Stimulated activated CD8-positive, alpha-beta memory T cell treated with anti-CD3 and anti-CD28 coated beads, Interleukin-4, amount 100 ng/mL, for 1 hour (primary cell): ENCODE data around the gene HHIP.

ENCODE experiments used
- DNase-seq, 2 donors: peaks; one replicate each; pipeline ENCODE4 v3.0.0-alpha.2; 2020; ENCODE audit warnings: low read depth in 2 of 2, low spot score in 1 of 2

HHIP gene

GRCh38 chr4:144645631-144646522 lies at the start of gene HHIP:
TSS of gene HHIP (plus strand) at chr4:144646156. CDS start at chr4:144646676, 520 bp downstream.
- DNase-seq: no peak

DNA sequence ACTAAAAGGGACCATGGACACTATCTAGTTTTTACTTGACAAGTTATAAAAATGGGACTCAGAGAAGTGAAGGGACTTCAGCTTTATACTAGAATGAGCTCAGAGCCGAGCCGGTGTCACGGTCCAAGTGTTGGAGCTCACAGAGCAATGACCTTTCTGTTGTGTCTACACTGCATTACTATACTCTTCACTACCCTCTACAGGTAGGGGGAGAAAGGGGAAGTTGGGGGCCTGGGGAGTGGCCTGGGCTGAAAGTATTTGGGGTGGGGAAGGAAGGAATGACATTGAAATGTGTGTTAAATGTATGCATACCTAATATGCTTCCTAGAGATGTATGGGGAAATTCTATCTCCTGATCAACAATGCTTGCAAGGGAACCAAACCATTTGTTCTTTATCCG lies 48.8 kb upstream of the HHIP start:
- DNase-seq: no peak

GRCh38 chr4:144599621-144600020 lies 46.3 kb upstream of the HHIP start:
- DNase-seq: no peak

DNA sequence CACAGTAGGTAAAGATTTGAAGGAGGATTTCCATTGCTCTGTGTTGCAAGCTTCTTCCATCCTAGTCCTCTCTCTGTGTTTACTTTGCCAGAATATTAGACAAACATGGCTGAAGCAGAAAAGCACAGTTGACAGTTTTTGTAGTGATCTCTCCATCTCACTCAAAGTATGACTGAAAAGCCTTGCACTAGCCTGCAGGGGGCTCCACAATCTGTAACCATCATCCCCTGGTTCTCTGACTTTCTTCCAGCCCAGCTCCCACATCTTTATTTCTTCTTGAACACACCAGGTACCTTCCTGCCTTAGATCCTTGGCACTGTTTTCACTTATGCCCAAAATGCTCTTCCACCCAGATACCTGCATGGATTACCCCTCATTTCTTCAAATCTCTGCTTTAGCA lies 34.1 kb upstream of the HHIP start:
- DNase-seq: no peak

DNA sequence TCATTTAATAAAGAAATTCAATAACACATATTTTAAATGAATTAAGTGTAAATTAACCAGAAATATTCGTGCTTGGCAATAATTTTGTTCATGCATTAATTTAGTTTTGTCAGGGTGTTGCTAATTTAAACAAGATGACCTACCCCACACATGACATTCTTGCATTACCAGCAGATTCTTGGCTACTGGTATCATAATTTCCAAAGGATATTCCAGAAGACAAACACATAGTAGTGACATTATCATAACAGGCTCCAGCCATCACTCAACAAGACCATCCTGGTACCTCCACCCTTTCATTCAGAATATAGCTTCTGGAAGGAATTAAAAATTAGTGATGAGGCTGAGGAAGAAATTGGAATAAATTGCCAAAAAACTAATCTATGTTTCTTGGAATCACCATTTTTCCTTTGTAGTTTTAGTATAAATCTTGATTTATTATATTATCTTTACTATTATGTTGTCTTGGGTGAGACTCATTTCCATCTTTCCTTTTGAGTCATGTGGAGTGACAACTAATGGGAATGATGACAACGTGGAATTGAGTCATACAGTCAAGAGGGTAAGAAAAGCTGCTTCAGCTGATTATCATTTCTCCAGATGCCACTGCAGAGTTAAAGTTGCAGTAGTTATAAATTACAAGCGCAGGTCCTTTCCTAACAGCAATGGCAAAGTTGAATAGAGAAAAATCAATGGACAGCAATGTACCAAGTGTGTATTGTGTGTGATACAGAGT lies 30.9 kb upstream of the HHIP start:
- DNase-seq: no peak

DNA sequence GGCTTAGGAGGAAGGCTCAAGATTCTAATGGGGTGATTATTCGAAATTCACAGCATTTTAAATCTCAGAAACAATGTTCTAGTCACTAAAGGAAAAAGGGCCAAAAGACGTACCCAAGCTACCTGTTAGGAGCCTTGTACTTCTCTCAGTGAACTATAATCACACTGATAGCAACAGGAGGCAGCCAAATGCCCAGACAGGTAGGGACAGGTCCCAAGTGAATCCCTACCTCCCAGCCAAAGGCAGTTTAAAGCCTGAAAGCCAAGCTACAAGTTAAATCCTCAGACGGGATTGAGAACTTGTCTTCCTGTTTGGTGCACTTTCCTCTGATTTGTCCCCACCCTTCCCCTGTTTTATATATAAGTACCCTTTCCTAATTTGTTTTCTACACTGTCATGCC lies 24.3 kb upstream of the HHIP start:
- DNase-seq: no peak

- DNase-seq: no peak
Measured at GRCh38 chr4:144627663-144628076, 18.3 kb upstream of the HHIP start.

DNA sequence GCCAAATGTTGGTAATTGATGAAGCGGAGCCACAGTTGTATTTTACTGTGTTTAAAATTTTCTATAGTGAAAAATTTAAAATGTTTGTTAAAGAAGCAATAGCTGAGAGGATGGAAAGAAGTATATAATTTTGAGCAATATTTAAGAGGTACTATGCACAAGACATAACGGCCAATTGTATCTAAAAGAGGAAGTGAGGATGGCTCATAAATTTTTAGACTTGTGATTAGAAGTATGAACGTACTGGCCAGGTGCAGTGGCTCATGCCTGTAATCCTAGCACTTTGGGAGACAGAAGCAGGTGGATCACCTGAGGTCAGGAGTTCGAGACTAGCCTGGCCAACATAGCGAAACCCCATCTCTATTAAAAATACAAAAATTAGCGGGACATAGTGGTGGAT lies 12.7 kb upstream of the HHIP start:
- DNase-seq: no peak

DNA sequence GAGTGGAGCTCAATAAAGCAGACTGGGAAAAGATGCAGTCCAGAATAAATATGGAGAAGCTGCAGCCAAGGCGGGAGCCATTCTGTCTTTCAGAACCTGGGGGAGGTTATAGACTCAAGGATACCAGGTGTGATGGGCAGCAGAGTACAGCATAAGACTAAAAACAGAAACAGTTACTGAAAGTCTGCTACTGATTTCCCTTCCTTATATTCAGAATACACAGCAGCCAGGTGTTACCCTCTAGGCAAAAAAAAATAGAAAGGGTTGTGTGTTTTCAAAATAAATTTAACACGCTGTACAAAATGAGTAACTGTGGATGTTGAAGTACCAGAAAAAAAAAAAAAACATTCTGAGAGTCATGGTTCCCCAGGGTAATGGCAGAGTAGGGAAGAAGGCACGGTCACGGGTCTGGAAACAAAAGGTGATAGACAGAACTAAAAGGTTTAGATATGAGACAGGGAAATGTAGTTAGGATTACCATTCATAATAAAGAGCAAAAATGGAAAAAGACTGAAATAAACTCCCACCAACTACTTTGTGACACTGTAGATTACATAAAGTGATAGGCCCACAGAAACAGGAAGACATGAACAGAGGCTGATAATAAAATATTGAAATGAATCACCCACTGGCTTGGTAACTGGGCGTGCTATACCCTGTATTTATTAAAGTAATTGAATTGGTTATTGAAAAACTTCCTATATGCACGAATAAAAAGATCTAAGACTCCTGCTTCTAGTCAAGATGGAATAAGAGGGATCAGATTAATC lies 10.8 kb upstream of the HHIP start:
- DNase-seq: no peak

DNA sequence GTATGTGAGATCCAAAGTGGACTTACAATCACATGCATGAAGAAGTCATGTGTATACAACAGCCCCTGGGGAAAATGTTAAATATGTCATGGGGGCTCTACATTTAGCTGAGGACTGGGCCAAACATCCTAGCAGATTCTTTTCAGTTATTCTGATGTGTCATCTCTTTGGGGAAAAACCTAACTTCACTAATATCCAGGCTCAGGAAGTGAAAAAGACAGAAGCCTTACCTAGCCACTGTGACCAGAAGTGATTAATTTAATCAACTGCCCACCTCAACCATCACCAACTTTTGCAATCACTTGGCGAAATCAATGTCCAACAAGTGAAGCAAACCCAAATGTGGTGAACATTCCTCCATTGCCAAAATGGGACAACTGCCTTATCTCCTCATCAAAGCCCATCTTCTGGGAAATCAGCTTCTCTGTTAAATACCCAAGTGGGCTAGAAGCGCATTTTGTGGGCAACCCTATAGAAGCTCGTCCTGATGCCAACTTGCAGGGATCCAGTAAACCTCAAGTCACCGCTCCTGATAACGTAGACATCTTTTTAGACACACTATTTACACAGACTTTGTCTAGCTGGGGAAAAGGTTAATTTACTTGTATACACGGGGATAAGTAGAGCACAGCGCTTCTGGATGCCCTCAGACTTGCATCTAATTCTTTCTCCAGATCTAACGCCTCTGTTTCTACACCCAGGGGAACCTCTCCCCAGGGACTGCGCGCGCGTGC lies 1.4 kb upstream of the HHIP start:
- no peak for DNase-seq

DNA sequence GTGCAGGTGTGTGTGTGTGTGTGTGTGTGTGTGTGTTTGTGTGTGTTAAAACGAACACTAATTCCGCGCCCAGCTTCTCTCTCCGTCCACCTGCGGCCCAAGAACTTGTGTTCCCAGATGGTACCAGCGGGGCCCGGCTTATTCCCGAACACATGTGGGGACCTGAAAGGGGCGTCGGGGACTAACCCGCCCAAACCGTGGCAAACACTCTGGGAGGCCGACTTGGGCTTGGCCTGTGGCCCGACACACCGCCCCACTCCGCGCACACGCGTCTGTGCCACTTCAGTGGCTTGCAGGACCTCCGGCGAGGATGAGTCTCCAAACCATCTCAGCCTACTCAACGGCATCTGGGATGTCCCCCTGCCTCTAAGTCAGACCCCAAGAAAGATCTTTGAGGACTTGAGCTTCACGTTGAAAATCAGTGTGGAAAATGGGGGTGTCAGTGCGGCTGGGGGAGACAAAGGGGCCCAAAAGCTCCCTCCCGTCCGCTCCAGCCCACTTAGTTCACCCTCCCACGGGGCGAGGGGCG lies 790 bp upstream of the HHIP start:
- no peak for DNase-seq

GRCh38 chr4:144646523-144647094 lies 653 bp downstream of the HHIP start:
- DNase-seq: no peak

GRCh38 chr4:144647095-144647561 lies 1.2 kb downstream of the HHIP start:
- DNase-seq: no peak

DNA sequence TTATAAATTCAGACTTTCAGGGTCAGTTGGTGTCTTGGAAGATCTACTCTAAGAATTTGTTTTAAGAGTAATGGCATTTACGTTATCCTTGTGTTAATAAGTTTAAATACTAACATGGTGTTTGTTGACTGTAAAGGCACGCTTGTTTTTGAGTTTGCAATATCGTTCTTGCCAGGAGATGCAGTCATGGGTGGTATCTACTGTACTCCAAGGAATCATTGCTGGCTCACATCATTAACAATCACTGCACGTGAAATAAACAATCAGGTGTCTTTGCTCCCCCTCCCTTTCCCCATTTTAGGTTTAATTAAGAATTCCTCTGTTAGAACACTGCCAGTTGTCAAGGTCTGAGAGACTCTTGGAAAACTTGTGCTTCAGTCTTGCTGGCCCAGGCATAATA lies 1.6 kb downstream of the HHIP start:
- DNase-seq: no peak

GRCh38 chr4:144648042-144648441 lies 2.1 kb downstream of the HHIP start:
- no peak for DNase-seq

- DNase-seq: no peak
Measured at GRCh38 chr4:144649646-144650045, 3.7 kb downstream of the HHIP start.

DNA sequence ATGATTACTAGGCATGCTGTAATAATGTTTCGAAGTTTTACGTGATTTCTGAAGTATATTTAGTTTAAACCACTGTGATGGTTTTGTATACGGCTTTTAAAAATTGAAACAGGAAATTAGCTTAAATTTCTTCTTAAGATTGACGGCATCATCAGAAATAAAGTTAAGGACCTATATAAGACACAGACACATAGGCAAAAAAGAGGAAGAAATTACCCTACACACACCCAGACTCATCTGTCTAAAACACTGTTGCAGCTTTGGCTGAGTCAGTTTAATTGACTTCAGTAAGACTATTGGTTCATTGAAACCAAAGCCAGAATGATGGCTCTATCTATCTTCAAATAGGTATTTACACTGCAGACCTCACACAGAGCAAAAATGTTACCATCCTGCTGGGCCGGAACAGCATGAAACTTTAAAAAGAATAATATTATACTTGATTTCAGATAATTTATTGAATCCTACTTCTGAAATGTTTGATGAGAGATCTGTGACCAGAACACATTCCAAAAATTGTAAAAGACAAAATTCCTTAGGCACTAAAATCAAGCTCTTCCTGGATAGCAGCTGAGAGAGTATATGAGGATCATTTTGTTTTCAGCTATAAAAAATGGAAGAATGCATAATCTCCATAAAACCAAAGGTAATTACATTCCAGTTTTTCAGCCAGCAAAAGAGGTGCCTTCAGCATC lies 4.5 kb downstream of the HHIP start:
- DNase-seq: no peak

- no peak for DNase-seq
Measured at GRCh38 chr4:144653781-144654545, 8.0 kb downstream of the HHIP start.

GRCh38 chr4:144655491-144655890 lies 9.5 kb downstream of the HHIP start:
- no peak for DNase-seq
